Neutrophil (primary cell): ENCODE data around the gene DNAJA2.
"Not testable (repeated sequence)": the region's sequence is repeated elsewhere in the genome, so short reads cannot be mapped to it uniquely, and the experiment has no call there.

ENCODE experiments used
- H3K27ac ChIP-seq: fragments of 200-600 bp; sonication (generic); 2 replicates; pipeline ENCODE4 v1.5.1; 2016; ENCODE audit warnings: mild to moderate bottlenecking, moderate library complexity
- H3K27me3 ChIP-seq: fragments of 200-600 bp; sonication (generic); 2 replicates; pipeline ENCODE4 v1.6.0; 2016; ENCODE audit warnings: mild to moderate bottlenecking
- H3K36me3 ChIP-seq: fragments of 200-600 bp; sonication (generic); 2 replicates; pipeline ENCODE4 v1.5.1; 2017
- H3K4me1 ChIP-seq, 2 experiments: fragments of 200-600 bp in 1 of 2; sonication (generic) in 1 of 2; 1 replicate in 1 of 2; 2 replicates in 1 of 2; pipeline versions ENCODE4 v1.5.1 to v1.6.1; 2013 to 2016; ENCODE audit warnings: low read depth in 1 of 2, low read length in 1 of 2, mild to moderate bottlenecking in 1 of 2, moderate library complexity in 1 of 2; ENCODE audit not compliant: control insufficient read depth in 1 of 2, insufficient read depth in 1 of 2
- H3K4me3 ChIP-seq, 2 experiments: fragments of 200-600 bp in 1 of 2; sonication (generic) in 1 of 2; 1 replicate in 1 of 2; 2 replicates in 1 of 2; pipeline ENCODE4 v1.5.1; 2013 to 2016; ENCODE audit warnings: low read depth in 1 of 2, low read length in 1 of 2, mild to moderate bottlenecking in 1 of 2, moderate library complexity in 1 of 2
- H3K9me3 ChIP-seq: fragments of 200-600 bp; sonication (generic); 2 replicates; pipeline ENCODE4 v1.5.1; 2016
- TF ChIP-seq, protein P1 (sequence below): fragments of 200-600 bp; sonication (generic); IDR thresholded peaks from 2 replicates; pipeline ENCODE4 v1.5.1; 2016; ENCODE audit warnings: antibody characterized with exemption

Gene DNAJA2

DNA sequence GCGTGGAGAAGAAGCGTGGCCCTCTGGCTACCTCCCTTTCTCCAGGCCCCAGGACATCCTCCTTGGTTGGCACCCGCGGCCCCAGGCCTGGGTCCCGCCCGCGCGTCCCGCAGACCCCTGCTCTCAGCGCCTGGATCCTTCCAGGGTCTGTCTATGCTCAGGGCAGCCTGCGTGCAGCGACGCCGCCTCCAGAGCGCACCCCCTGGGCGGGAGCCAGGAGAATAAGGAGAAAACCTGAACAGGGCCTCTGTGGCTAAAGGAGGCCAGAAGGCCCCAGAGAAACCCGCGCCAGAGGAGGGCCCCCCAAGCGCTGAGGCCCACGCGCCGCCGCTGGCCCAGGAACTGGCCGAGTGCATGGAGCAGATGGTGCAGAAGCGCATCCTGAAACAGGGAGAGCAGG is 40.4 kb upstream of the DNAJA2 start:
- H3K9me3 ChIP-seq, result no peaks in the 10 kb centered on the region
- H3K27me3 ChIP-seq, result no peaks in the 10 kb centered on the region
- H3K27ac ChIP-seq, result no peak overlapping the region
- TF ChIP-seq, protein P1, sequence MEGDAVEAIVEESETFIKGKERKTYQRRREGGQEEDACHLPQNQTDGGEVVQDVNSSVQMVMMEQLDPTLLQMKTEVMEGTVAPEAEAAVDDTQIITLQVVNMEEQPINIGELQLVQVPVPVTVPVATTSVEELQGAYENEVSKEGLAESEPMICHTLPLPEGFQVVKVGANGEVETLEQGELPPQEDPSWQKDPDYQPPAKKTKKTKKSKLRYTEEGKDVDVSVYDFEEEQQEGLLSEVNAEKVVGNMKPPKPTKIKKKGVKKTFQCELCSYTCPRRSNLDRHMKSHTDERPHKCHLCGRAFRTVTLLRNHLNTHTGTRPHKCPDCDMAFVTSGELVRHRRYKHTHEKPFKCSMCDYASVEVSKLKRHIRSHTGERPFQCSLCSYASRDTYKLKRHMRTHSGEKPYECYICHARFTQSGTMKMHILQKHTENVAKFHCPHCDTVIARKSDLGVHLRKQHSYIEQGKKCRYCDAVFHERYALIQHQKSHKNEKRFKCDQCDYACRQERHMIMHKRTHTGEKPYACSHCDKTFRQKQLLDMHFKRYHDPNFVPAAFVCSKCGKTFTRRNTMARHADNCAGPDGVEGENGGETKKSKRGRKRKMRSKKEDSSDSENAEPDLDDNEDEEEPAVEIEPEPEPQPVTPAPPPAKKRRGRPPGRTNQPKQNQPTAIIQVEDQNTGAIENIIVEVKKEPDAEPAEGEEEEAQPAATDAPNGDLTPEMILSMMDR, result no peak
- peaks cover 35 to 44% of the 10 kb centered on the region in 2 experiments for H3K4me1 ChIP-seq
- H3K4me3 ChIP-seq, result no peak overlapping the region
- no peaks in the 10 kb centered on the region for H3K36me3 ChIP-seq

DNA sequence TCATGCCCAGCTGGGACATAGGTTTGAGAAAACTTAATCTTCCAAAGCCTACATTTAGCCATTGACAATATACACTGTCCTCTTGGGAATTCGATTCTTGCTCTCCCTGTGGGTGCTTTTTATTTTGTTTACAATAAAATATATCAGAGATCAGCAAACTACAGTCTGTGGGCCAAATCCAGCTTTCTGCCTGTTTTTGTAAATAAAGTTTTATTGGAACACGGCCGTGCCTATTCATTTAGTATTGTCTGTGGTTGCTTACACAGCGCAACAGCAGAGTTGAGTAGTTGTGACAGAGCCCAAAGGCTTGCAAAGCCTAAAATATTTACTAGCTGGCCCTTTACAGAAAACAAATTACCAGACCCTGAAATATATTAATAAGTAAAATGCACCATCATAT is 39.7 kb upstream of the DNAJA2 start:
- Histone ChIP-seq H3K9me3 (no peaks in the 10 kb centered on the region), H3K4me3 (no peak overlapping the region), H3K36me3 (no peaks in the 10 kb centered on the region), H3K27ac (no peak overlapping the region), H3K27me3 (no peaks in the 10 kb centered on the region), H3K4me1 (peaks cover 28 to 37% of the 10 kb centered on the region in 2 experiments)
- TF ChIP-seq, protein P1, result no peak

DNA sequence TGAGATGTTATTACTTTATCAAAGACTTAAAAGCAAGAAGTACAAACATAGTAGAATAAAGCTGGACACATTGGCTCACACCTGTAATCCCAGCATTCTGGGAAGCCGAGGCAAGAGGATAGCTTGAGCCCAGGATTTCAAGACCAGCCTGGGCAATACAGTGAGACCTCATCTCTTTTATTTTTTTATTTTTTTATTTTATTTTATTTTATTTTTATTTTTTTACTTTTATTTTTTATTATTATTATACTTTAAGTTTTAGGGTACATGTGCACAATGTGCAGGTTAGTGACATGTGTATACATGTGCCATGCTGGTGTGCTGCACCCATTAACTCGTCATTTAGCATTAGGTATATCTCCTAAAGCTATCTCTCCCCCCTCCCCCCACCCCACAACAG is 37.3 kb upstream of the DNAJA2 start:
- H3K4me1 ChIP-seq, result peaks cover 4 to 13% of the 10 kb centered on the region in 2 experiments
- not testable (repeated sequence) for H3K27ac ChIP-seq, H3K4me3 ChIP-seq, H3K36me3 ChIP-seq, H3K9me3 ChIP-seq, H3K27me3 ChIP-seq

DNA sequence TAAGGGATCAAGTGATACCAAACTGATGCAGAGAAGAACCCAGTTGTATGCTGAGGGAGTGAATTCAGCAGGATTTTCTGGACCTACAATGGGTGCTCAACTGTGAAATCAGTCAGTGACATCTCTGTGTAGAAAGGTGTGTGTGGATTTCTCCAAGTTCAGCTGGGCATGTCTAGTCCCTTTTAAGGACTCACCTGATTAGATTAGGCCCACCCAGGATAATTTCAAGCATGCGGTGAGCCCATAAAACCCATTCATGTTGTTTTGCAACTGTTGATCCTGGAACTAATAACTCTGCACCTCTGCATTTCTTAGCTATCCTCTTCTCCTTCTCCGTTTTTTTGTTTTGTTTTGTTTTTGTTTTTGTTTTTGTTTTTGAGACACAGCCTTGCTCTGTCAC is 35.1 kb upstream of the DNAJA2 start:
- TF ChIP-seq, protein P1, result no peak
- Histone ChIP-seq H3K4me1 (no peaks in the 10 kb centered on the region), H3K9me3 (no peaks in the 10 kb centered on the region)

DNA sequence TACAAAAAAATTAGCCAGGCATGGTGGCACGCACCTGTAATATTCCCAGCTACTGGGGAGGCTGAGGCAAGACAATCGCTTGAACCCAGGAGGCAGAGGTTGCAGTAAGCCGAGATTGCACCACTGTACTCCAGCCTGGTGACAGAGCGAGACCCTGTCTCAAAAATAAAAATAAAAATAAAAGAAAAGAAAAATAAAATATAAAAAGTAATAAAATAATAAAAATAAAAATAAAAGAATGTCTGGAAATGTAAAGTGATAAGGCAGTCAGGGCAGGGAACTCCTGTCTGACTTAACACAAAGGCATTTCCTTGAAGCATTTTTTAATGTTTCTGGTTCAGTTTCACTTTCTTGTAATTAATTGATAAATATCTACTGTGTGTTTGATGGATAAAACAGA is 34.7 kb upstream of the DNAJA2 start:
- H3K9me3 ChIP-seq, result no peaks in the 10 kb centered on the region
- H3K4me3 ChIP-seq, result no peak overlapping the region
- no peaks in the 10 kb centered on the region for H3K4me1 ChIP-seq
- H3K27ac ChIP-seq, result no peak overlapping the region
- H3K27me3 ChIP-seq, result no peaks in the 10 kb centered on the region
- TF ChIP-seq, protein P1, result no peak
- no peaks in the 10 kb centered on the region for H3K36me3 ChIP-seq

More for the DNA sequence above, 35.1 kb upstream of the DNAJA2 start:
- Histone ChIP-seq H3K36me3 (no peaks in the 10 kb centered on the region), H3K4me3 (no peak overlapping the region), H3K27me3 (no peaks in the 10 kb centered on the region), H3K27ac (no peak overlapping the region)

DNA sequence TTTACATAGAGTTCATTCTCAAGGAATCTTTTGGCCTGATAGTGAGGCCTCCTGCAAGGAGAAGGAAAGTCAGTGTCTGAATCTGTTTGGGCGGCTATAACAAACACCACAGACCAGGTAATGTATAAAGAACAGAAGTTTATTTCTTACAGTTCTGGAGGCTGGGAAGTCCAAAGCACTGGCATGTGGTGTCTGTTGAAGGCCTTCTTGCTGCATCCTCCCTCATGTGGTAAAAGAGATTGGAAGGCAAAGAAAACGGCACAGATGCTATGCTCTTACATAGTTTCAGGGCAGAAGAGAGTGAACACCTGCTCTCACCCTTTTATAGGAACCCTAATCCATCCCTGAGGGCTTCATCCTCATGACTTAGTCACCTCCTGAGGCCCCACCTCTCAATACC is 31.2 kb upstream of the DNAJA2 start:
- Histone ChIP-seq H3K4me1 (no peaks in the 10 kb centered on the region), H3K36me3 (no peaks in the 10 kb centered on the region), H3K27ac (no peak overlapping the region), H3K27me3 (no peaks in the 10 kb centered on the region), H3K9me3 (no peaks in the 10 kb centered on the region), H3K4me3 (no peak overlapping the region)
- TF ChIP-seq, protein P1, result no peak

DNA sequence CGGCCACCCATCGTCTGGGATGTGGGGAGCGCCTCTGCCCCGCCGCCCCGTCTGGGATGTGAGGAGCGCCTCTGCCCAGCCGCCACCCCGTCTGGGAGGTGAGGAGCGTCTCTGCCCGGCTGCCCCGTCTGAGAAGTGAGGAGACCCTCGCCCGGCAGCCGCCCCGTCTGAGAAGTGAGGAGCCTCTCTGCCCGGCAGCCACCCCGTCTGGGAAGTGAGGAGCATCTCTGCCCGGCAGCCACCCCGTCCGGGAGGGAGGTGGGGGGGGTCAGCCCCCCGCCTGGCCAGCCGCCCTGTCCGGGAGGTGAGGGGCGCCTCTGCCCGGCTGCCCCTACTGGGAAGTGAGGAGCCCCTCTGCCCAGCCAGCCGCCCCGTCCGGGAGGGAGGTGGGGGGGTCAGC is 26.6 kb upstream of the DNAJA2 start:
- H3K27me3 ChIP-seq, H3K27ac ChIP-seq, H3K4me1 ChIP-seq, H3K9me3 ChIP-seq, H3K4me3 ChIP-seq, H3K36me3 ChIP-seq: not testable (repeated sequence)
